ENCODE measurements around the gene OR6J1.
A peak's percentile ranks its signal among the peaks of the same experiment; 100 is the strongest.
"Not testable (repeated sequence)": the region's sequence is repeated elsewhere in the genome, so short reads cannot be mapped to it uniquely, and the experiment has no call there.

OR6J1 gene

DNA sequence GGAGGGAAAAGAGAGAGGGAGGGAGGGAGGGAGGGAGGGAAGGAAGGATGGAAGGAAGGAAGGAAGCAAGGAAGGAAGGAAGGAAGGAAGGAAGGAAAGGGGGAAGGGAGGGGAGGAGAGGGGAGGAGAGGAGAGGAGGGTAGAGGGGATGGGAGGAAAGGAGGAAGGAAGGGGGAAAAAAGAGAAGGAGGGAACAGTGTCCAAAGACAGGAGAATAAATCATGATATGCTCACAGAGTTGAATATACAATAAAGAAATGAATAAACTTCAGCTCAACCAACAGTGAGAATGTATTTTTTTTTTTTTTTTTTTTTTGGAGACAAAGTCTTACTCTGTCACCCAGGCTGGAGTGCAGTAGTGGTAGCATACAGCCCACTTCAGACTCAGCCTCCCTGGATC is 4.0 kb downstream of the OR6J1 start:
- H3K4me3 Mint-ChIP-seq: no peak overlapping the region
- intact Hi-C loops (cut with micrococcal nuclease): no loop called here
- H3K36me3 Mint-ChIP-seq (ENCODE audit: low read depth): no peaks in the 10 kb centered on the region
- H3K27ac Mint-ChIP-seq: no peak overlapping the region
- no peaks in the 10 kb centered on the region for H3K4me1 Mint-ChIP-seq (ENCODE audit: low read depth)
- H3K9me3 Mint-ChIP-seq: no peaks in the 10 kb centered on the region
- peaks cover 24% of the 10 kb centered on the region for H3K27me3 Mint-ChIP-seq

DNA sequence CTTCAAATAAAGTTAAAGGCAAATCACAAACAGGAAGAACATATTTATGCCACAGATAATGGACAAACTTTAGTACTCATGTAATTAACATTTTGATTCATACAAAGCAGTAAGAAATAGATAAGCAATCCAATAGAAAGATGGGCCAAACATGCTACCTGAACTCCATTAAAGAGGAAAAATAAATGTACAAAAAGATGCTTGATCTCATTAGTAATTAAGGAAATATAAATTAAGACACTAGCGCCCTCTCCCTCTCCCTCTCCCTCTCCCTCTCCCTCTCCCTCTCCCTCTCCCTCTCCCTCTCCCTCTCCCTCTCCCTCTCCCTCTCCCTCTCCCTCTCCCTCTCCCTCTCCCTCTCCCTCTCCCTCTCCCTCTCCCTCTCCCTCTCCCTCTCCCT is 8.2 kb downstream of the OR6J1 start:
- H3K4me1 Mint-ChIP-seq (ENCODE audit: low read depth); H3K9me3 Mint-ChIP-seq; H3K4me3 Mint-ChIP-seq: not testable (repeated sequence)

DNA sequence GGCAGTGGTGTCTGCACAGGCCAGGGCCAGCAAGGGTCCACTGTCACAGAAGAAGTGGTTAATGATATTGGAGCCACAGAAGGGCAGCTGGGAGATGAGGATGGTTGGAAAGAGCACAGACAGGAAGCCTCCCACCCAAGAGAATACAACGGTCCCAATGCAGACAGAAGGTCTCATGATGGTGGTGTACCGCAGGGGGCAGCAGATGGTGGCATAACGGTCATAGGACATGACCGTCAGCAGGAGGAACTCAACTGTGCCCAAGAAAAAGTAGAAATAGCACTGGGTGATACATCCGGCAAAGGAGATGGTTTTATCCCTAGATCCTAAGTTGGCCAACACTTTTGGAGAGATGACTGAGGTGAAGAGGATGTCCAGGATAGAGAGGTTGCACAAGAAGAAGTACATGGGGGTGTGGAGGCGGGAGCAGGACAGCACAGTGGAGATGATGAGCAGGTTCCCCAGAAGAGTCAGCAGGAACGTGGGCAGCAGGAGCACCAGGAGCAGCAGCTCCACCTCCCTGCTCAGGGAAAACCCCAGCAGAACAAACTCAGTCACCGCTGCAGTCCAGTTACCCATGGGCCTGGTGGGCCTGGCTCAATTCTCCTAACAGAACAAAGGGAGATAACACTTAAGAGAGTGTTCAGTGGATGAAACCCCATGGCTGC is 9.8 kb downstream of the OR6J1 start:
- Mint-ChIP-seq H3K27ac (no peak overlapping the region), H3K36me3 (ENCODE audit: low read depth) (no peaks in the 10 kb centered on the region), H3K4me1 (ENCODE audit: low read depth) (no peaks in the 10 kb centered on the region), H3K9me3 (peaks cover 17% of the 10 kb centered on the region), H3K4me3 (no peak overlapping the region), H3K27me3 (peaks cover 9% of the 10 kb centered on the region)
- intact Hi-C loops (cut with micrococcal nuclease): no loop called here

More for the DNA sequence above, 8.2 kb downstream of the OR6J1 start:
- H3K27ac Mint-ChIP-seq; H3K36me3 Mint-ChIP-seq (ENCODE audit: low read depth); H3K27me3 Mint-ChIP-seq; intact Hi-C loops (cut with micrococcal nuclease): not testable (repeated sequence)

DNA sequence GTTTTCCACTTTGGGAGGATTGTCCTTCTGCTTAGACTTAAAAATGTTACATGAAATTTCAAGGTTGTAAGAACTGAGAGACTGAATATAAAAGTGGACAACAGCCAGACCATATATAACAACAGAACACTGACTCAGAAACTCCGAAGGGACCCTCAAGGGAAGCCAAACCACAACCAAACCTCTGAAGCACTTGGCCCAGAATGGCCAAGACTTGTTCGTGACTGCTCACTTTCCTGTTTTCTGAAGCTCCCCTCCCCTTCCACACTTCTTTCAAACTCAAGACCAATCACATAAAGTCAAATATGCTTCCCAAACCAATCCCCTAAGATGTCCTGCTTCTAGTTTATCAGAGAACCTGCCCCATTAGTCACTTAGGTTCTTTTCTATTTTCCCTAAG is 13.7 kb downstream of the OR6J1 start:
- no peak overlapping the region for H3K27ac Mint-ChIP-seq
- H3K36me3 Mint-ChIP-seq (ENCODE audit: low read depth): no peaks in the 10 kb centered on the region
- H3K9me3 Mint-ChIP-seq: peaks cover 17% of the 10 kb centered on the region
- no peak overlapping the region for H3K4me3 Mint-ChIP-seq
- intact Hi-C loops (cut with micrococcal nuclease): no loop called here
- no peaks in the 10 kb centered on the region for H3K4me1 Mint-ChIP-seq (ENCODE audit: low read depth)
- peaks cover 12% of the 10 kb centered on the region for H3K27me3 Mint-ChIP-seq

DNA sequence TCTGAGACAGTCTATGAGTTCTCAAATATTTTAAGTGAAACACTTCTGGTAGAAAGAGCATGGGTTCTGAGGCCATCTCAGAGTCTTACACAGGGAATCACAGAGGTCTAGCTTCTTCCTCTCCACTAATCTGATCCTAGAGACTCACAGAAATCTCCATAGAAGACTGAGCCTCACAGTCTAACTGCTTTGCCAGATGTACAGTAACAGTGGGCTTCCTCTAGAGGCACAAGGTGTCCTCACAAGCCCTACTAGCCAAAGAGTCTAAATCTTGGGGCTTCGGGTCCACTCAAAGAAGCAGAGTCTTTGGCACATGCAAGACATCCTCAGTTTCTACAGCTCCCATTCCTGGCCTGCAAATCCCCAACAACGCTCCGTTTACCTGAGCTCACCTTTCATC is 14.1 kb downstream of the OR6J1 start:
- peaks cover 12% of the 10 kb centered on the region for H3K27me3 Mint-ChIP-seq
- no peaks in the 10 kb centered on the region for H3K4me1 Mint-ChIP-seq (ENCODE audit: low read depth)
- peaks cover 17% of the 10 kb centered on the region for H3K9me3 Mint-ChIP-seq
- intact Hi-C loops (cut with micrococcal nuclease): no loop called here
- no peak overlapping the region for H3K4me3 Mint-ChIP-seq
- no peak overlapping the region for H3K27ac Mint-ChIP-seq
- H3K36me3 Mint-ChIP-seq (ENCODE audit: low read depth): no peaks in the 10 kb centered on the region

DNA sequence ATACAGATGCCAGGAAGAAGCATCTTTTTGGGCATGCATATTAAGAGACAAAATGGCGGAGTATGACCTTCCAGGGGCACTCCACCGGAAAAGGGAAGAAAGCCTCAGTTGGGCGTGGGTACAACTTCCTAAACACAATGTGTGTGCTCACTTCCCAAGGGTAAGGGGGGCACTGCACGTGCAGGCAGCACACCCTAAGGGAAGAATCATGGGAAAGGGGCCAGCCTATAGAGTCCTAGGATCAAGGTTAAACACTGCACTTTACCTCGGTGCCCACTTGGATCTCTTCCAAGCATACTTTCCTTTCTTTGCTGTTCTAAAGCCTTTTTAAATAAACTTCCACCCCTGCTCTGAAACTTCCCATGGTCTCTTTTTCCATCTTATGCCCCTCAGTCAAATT is 14.8 kb downstream of the OR6J1 start:
- peaks cover 10% of the 10 kb centered on the region for H3K27me3 Mint-ChIP-seq
- no peaks in the 10 kb centered on the region for H3K4me1 Mint-ChIP-seq (ENCODE audit: low read depth)
- intact Hi-C loops (cut with micrococcal nuclease): no loop called here
- H3K36me3 Mint-ChIP-seq (ENCODE audit: low read depth): no peaks in the 10 kb centered on the region
- no peak overlapping the region for H3K4me3 Mint-ChIP-seq
- H3K9me3 Mint-ChIP-seq: peaks cover 17% of the 10 kb centered on the region
- no peak overlapping the region for H3K27ac Mint-ChIP-seq

DNA sequence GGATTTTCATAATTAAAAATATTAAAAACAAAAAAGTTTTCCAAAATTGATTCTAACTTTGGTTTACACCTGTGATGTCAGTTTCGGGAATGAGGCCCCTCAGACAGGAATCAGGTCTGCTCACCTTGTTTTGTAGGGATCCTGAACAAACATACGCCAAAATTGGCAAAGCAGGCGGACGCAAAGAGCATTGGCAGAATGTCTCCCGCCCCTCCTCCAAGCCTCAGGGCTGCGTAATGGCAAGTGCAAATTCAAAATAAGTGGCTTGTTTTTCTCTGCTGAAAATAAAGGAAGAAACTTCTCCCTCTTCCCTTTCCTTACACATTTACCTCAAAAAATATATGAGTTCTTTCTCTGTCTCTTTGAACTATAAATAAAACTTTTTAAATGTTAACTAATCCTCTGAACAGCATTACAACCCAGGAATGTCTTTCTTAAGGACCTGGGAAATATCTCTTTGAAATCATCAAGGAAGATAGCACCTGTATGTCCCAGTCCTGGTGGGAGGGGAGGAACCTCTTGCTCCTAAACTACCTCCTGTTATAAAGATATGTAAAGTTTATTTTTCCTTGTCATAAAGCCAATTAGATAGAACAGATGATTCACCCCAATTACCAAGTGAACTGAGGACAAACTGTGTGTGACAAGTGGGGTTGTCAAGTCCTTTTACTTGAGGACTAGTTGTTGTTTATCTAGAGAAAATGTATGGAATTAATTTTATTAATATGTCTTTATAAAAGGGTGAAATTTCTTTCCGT is 16.5 kb downstream of the OR6J1 start:
- no peak overlapping the region for H3K4me3 Mint-ChIP-seq
- H3K27me3 Mint-ChIP-seq: peaks cover 7% of the 10 kb centered on the region
- no peaks in the 10 kb centered on the region for H3K36me3 Mint-ChIP-seq (ENCODE audit: low read depth)
- peaks cover 17% of the 10 kb centered on the region for H3K9me3 Mint-ChIP-seq
- intact Hi-C loops (cut with micrococcal nuclease): no loop called here
- H3K27ac Mint-ChIP-seq: no peak overlapping the region
- H3K4me1 Mint-ChIP-seq (ENCODE audit: low read depth): peaks cover 7% of the 10 kb centered on the region

DNA sequence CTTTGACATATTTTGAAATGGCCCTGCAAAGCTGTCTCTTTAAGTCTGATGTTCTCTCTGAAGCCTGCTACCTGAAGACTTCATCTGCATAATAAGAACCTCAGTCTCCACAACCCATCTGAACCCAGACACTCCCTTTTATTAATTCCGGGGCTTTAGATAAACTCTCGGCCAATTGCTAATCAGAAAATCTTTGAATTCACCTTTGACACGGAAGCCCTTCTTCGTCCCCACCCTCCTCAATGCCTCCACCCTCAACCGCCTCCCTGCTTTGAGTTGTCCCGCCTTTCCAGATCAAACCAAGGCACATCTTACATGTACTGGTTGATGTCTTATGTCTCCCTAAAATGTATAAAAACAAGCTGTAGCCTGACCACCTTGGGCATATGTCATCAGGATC is 17.6 kb downstream of the OR6J1 start:
- H3K36me3 Mint-ChIP-seq (ENCODE audit: low read depth): no peaks in the 10 kb centered on the region
- no peak overlapping the region for H3K27ac Mint-ChIP-seq
- no peak overlapping the region for H3K4me3 Mint-ChIP-seq
- peaks cover 7% of the 10 kb centered on the region for H3K4me1 Mint-ChIP-seq (ENCODE audit: low read depth)
- intact Hi-C loops (cut with micrococcal nuclease): no loop called here
- peaks cover 17% of the 10 kb centered on the region for H3K9me3 Mint-ChIP-seq
- H3K27me3 Mint-ChIP-seq: peaks cover 9% of the 10 kb centered on the region

DNA sequence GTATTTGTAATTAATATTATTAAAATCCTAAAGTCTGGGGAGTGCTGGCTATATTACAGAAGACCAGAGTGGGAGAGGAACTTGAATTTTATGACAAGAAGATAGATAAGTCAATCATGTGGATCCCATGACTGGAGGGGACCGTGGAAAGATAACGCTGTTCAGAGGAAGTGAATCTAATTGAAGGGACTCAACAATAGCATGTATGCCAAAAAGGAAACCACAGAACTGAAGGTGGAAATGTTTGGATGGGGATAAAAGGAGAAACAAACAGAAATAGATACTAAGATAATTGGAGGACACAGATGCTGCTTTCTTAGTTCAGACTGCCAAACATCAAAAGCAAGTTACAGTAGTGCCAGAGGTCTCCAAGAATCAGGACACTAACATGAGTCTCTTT is 21.1 kb downstream of the OR6J1 start:
- intact Hi-C loops (cut with micrococcal nuclease): no loop called here
- no peak overlapping the region for H3K4me3 Mint-ChIP-seq
- H3K9me3 Mint-ChIP-seq: no peaks in the 10 kb centered on the region
- peaks cover 20% of the 10 kb centered on the region for H3K27me3 Mint-ChIP-seq
- no peak overlapping the region for H3K27ac Mint-ChIP-seq
- no peaks in the 10 kb centered on the region for H3K36me3 Mint-ChIP-seq (ENCODE audit: low read depth)
- H3K4me1 Mint-ChIP-seq (ENCODE audit: low read depth): peaks cover 7% of the 10 kb centered on the region

DNA sequence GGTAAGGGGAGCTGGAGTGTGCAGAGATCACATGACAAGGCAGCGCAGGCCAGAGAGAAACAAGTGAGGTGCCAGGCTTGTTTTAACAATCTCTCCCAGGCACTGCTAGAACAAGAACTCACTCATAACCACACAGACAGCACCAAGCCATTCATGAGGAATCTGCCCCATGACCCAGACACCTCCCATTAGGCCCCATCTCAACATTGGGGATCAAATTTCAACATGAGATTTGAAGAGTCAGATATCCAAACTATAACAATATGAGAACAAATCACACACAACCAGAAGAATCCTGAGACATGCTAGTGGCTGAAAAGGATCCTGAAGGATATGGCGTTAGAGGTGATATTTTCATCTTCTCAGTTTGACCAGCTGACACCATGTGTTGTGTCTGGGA is 21.9 kb downstream of the OR6J1 start:
- Mint-ChIP-seq H3K4me1 (ENCODE audit: low read depth) (peaks cover 7% of the 10 kb centered on the region), H3K27ac (no peak overlapping the region)

DNA sequence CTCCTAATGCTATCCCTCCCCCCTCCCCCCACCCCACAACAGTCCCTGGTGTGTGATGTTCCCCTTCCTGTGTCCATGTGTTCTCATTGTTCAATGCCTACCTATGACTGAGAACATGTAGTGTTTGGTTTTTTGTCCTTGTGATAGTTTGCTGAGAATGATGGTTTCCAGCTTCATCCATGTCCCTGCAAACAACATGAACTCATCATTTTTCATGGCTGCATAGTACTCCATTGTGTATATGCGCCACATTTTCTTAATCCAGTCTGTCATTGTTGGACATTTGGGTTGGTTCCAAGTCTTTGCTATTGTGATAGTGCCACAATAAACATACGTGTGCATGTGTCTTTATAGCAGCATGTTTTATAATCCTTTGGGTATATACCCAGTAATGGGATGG is 28.4 kb downstream of the OR6J1 start:
- H3K27ac Mint-ChIP-seq; H3K4me1 Mint-ChIP-seq (ENCODE audit: low read depth); H3K27me3 Mint-ChIP-seq; H3K4me3 Mint-ChIP-seq; intact Hi-C loops (cut with micrococcal nuclease); H3K9me3 Mint-ChIP-seq: not testable (repeated sequence)
- peaks cover 21% of the 10 kb centered on the region for H3K36me3 Mint-ChIP-seq (ENCODE audit: low read depth)

More for the DNA sequence above, 21.9 kb downstream of the OR6J1 start:
- intact Hi-C loops (cut with micrococcal nuclease): no loop called here
- H3K9me3 Mint-ChIP-seq: no peaks in the 10 kb centered on the region
- H3K4me3 Mint-ChIP-seq: no peak overlapping the region
- H3K27me3 Mint-ChIP-seq: peaks cover 20% of the 10 kb centered on the region
- no peaks in the 10 kb centered on the region for H3K36me3 Mint-ChIP-seq (ENCODE audit: low read depth)

DNA sequence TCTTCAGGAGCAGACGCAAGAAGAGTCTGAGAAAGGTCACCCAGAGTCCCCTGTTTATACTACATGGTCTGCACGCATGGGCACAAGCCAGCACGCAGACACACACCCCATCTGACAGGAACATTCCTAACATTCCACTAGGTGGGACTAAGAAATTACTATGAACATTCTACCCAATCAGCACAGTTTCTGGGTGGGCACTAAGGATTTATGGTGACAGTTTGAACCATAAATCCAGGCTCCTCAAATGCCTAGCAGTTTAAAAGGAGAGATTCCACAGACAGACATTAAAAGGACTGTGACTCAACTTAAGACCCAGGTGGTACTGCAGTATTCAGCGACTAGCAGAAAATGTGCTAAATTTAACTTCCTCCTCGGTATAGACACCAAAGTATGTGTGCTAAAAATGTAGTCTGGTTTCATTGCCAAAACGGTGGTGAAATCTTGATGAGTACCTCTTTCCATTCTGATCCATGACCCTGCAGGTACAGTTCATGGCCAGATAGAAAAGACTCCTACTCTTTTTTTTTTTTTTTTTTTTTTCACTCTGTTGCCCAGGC is 29.8 kb downstream of the OR6J1 start:
- Mint-ChIP-seq H3K36me3 (ENCODE audit: low read depth) (peaks cover 36% of the 10 kb centered on the region), H3K4me3 (no peak overlapping the region), H3K27ac (no peak overlapping the region), H3K4me1 (ENCODE audit: low read depth) (no peaks in the 10 kb centered on the region), H3K9me3 (no peaks in the 10 kb centered on the region), H3K27me3 (peaks cover 5% of the 10 kb centered on the region)
- intact Hi-C loops (cut with micrococcal nuclease): no loop called here

DNA sequence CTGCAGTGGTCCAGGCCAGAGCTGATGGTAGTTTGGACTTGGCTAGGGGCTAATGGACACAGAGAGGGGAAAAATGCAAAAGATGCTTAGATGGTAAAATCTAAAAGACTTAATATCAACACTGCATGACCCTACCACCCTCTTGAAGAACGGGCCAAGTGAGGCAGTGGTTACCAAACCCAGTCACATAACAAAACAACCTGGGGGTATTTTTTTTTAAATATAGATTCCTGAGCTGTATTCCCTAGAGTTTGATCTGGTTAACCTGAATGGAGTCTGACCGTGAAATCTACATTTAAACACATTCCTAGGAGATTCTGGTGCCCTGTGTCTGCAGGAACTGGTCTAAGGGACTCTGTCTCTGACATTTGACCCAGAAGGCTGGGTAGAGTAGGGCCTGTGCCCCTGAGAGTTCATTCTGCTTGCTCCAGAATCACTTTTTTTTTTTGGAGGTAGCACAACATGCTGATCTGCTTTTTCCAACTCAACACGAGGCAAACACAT is 30.4 kb downstream of the OR6J1 start:
- H3K4me3 Mint-ChIP-seq: no peak overlapping the region
- H3K27ac Mint-ChIP-seq: peak overlapping the region; percentile 13
- intact Hi-C loops (cut with micrococcal nuclease): no loop called here
- H3K4me1 Mint-ChIP-seq (ENCODE audit: low read depth): no peaks in the 10 kb centered on the region
- no peaks in the 10 kb centered on the region for H3K9me3 Mint-ChIP-seq
- peaks cover 41% of the 10 kb centered on the region for H3K36me3 Mint-ChIP-seq (ENCODE audit: low read depth)
- peaks cover 2% of the 10 kb centered on the region for H3K27me3 Mint-ChIP-seq

DNA sequence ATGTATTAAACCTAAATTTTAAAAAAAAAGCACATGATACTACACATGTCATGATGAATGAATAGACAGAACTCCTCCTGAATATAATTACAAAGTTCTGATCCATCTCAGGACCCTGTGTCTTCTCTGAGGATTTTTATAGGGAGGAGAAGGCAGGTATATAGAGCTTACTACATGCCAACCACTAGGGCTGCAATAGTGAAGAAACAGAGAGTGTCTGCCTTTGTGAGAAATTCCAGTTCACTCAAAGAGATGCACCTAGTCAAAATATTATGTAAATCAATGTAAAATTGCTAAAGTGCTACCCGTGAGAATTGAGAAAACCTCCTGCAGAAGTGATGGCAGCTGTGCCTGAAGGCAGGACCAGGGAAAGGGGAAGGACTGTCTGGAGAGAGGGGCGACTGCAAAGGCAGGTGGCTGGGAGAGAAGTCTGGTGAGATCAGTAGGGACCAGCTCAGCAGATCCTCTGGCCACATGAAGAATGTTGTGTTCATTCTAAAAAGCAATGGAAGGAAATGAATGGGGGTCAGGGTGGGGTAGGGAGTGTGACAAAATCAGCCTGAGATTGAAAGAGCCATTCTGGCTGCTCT is 31.0 kb downstream of the OR6J1 start:
- H3K27me3 Mint-ChIP-seq: peaks cover 2% of the 10 kb centered on the region
- no peaks in the 10 kb centered on the region for H3K4me1 Mint-ChIP-seq (ENCODE audit: low read depth)

More for the DNA sequence above, 31.0 kb downstream of the OR6J1 start:
- Mint-ChIP-seq H3K27ac (peak overlapping the region; percentile 13), H3K9me3 (no peaks in the 10 kb centered on the region), H3K4me3 (no peak overlapping the region), H3K36me3 (ENCODE audit: low read depth) (peaks cover 47% of the 10 kb centered on the region)
- intact Hi-C loops (cut with micrococcal nuclease): no loop called here

Data from dendritic cell treated with granulocyte-macrophage colony-stimulating factor and Interleukin-4, amounts not matched to agents 40 ng/mL and 50 ng/mL, for 4 days (primary cell).